Smooth muscle cell of the pulmonary artery (primary cell): ENCODE measurements around the gene MYBL2. TPM values are rescaled to one million over a fixed set of nuclear protein-coding genes. Genes with fewer than 3 reads are reported as not detected.

Source experiments
- total RNA-seq: library from RNA; depleted of rRNA; stranded (reverse); fragments of >200 nt; gene quantifications from 2 replicates; pipeline ENCODE4 v1.2.3, GENCODE V29; 2014

The MYBL2 gene
- total RNA-seq, result 1.3 and 2.4 TPM in 2 replicates

DNA sequence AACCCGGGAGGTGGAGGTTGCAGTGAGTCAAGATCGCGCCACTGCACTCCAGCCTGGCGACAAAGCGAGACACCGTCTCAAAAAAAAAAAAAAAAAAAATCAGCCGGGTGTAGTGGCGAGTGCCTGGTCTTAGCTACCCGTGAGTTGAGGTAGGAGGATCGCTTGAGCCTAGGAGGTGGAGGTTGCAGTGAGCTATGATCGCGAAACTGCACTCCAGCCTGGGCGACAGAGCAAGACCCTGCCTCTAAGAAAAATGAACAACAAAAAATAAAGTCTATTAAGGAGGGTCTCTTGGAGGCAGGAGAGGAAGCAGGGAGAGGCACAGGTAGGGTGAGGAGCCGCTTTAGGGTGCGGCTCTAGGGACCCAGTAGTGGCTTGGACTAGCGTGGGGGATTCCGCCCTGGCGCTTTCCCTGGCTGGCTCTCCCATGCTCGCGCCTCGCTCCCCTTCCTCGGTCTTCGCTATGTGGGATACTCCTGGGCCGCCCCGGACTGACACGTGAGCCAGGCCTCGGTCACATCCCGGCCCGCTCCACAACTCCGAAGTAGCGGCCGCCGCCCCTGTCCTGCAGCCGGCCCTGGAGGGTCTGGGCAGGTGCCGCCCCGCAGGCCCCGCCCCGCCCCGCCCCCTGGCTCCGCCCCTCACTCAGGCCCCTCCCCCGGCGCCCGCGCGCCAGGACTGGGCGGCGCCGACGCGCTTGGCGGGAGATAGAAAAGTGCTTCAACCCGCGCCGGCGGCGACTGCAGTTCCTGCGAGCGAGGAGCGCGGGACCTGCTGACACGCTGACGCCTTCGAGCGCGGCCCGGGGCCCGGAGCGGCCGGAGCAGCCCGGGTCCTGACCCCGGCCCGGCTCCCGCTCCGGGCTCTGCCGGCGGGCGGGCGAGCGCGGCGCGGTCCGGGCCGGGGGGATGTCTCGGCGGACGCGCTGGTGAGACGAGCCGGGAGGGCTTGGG lies at the start of gene MYBL2:
TSS of gene MYBL2 (plus strand) at position 739 of the 953 bp plus-strand sequence. CDS start at position 909, 170 bp downstream.

DNA sequence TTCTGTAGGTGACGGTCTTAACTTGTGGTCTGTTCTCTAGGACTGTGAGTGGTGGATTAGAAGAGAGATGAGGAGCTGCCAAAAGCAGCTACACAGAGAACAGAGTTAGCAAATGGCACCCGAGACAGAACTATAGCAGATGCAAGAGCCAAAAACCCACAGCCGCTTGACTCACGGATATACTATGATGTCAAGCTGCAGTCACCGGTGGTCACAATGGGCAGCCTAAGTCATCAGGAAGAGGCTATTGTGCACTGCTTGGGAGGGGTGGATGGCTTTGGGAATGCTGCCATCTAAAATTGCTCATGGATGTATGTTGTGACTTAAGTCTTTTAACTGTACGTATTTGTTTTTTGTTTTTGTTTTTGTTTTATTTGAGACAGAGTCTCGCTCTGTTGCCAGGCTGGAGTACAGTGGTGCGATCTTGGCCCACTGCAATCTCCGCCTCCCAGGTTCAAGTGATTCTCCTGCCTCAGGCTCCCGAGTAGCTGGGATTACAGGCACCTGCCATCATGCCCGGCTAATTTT lies 60.0 kb downstream of the MYBL2 start, which contains the start of gene GTSF1L:
TSS of gene GTSF1L (minus strand) at position 192 of the 528 bp plus-strand sequence. CDS start 308 bp downstream, outside the sequence.

Other genes starting within 250 kb of the MYBL2 start
- 42.7 and 44.6 TPM in 2 replicates for gene SRSF6, start 209.2 kb upstream of the MYBL2 start, total RNA-seq
- gene L3MBTL1, start 159.4 kb upstream of the MYBL2 start, total RNA-seq, result 5.7 and 7.5 TPM in 2 replicates
- 0.73 and 0.85 TPM in 2 replicates for gene SGK2, start 108.1 kb upstream of the MYBL2 start, total RNA-seq
- gene IFT52, start 76.2 kb upstream of the MYBL2 start, total RNA-seq, result 35.6 and 38.8 TPM in 2 replicates
- not detected in 2 replicates for gene GTSF1L, start 59.9 kb downstream of the MYBL2 start, total RNA-seq
- gene TOX2, start 247.7 kb downstream of the MYBL2 start, total RNA-seq, result 1.4 and 2.2 TPM in 2 replicates